ENCODE measurements around the gene DLG2.

- TF ChIP-seq CTCF (IDR thresholded peaks at IDR 0.05; ENCODE audit: low read length) (no peak), EZH2phosphoT487 (IDR thresholded peaks at IDR 0.05; ENCODE audit: low read length) (no peak), EZH2 (optimal IDR thresholded peaks at IDR 0.05; ENCODE audit: low read depth, low read length) (no peak)
Observed at GRCh38 chr11:83659466-83659865, 1967.7 kb downstream of the DLG2 start.

Data from MM.1S (cell line).